ENCODE measurements around the gene CARS2.

CARS2 gene

DNA sequence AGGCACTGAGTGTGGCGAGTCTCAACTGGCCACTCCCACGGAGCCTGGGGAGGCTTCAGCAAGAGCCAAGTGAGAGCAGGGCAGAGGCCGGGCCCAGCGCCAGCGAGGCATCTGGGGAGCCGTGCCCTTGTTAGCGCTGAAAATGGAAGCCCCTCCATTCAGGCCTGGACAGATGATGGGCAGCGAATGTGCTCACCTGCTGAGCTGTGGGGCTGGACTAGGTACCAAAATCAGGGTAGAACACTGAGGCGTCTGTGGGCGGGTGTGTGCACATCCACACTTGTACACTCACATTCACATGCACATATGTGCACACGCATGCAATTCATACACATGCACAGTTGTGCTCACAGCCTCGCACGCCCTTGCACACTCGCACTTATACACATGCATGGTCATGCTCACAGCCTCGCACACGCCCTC, 69.9 kb downstream of the CARS2 start:
- ATAC-seq (ENCODE audit: insufficient read depth, low read depth) (no peak), DNase-seq (no peak)
- peaks cover 80% of the 10 kb centered on the region for H3K36me3 ChIP-seq (ENCODE audit: insufficient read depth, low read length)
- no peak overlapping the region for H3K4me2 ChIP-seq (ENCODE audit: insufficient read depth, low read length)
- H3K4me1 ChIP-seq (ENCODE audit: insufficient read depth, low read length): no peaks in the 10 kb centered on the region
- H3K9me3 ChIP-seq (ENCODE audit: insufficient read depth, low read length, severe bottlenecking): no peaks in the 10 kb centered on the region
- H3K27ac ChIP-seq (ENCODE audit: low read length): no peak overlapping the region
- H2AFZ ChIP-seq (ENCODE audit: low read depth, low read length): no peak overlapping the region
- H3K27me3 ChIP-seq (ENCODE audit: insufficient read depth, low read length, poor library complexity): no peaks in the 10 kb centered on the region
- no peak overlapping the region for H3K4me3 ChIP-seq (ENCODE audit: low read depth in 1 of 2, low read length in 2 of 2)
- H3K9ac ChIP-seq (ENCODE audit: low read depth, low read length): no peak overlapping the region
- TF ChIP-seq EZH2 (IDR thresholded peaks at IDR 0.05; ENCODE audit: borderline replicate concordance, low read depth, low read length, severe bottlenecking): no peak
- TF ChIP-seq, protein P1, sequence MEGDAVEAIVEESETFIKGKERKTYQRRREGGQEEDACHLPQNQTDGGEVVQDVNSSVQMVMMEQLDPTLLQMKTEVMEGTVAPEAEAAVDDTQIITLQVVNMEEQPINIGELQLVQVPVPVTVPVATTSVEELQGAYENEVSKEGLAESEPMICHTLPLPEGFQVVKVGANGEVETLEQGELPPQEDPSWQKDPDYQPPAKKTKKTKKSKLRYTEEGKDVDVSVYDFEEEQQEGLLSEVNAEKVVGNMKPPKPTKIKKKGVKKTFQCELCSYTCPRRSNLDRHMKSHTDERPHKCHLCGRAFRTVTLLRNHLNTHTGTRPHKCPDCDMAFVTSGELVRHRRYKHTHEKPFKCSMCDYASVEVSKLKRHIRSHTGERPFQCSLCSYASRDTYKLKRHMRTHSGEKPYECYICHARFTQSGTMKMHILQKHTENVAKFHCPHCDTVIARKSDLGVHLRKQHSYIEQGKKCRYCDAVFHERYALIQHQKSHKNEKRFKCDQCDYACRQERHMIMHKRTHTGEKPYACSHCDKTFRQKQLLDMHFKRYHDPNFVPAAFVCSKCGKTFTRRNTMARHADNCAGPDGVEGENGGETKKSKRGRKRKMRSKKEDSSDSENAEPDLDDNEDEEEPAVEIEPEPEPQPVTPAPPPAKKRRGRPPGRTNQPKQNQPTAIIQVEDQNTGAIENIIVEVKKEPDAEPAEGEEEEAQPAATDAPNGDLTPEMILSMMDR (IDR thresholded peaks at IDR 0.05; ENCODE audit: borderline replicate concordance, extremely low read depth, low read length, poor library complexity, severe bottlenecking): no peak
- H3K79me2 ChIP-seq (ENCODE audit: insufficient read depth, low read length): peaks cover 24% of the 10 kb centered on the region
- peaks cover 60% of the 10 kb centered on the region for H4K20me1 ChIP-seq (ENCODE audit: insufficient read depth, low read length)

DNA sequence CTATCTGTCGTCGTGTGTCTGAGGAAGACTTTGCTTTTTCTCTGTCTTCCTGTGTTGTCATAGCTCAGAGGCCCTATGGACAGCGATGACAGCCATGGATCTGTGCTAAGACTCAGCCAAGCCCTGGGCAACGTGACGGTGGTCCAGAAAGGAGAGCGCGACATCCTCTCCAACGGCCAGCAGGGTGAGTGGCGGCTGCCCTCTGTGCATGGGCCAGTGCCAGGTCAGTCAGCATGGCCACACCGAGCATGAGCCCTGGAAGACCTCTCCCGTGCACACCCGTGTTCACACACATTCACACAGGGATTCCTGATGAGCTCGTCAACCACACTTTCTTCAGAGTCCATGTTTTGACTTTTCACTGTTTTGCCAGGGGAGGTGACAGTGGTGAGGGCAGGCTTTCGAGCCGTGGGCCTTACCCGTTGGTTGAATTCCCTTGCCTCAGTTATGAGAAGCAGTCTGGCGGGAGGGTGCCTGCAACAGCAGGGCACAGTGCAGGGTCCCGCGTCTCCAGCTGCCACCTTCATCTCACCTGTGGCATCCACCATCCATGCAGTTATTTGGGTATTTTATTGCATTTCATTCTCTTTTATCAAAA, 70.4 kb downstream of the CARS2 start:
- Histone ChIP-seq H3K9me3 (ENCODE audit: insufficient read depth, low read length, severe bottlenecking) (no peaks in the 10 kb centered on the region), H3K4me1 (ENCODE audit: insufficient read depth, low read length) (no peaks in the 10 kb centered on the region), H3K79me2 (ENCODE audit: insufficient read depth, low read length) (peaks cover 30% of the 10 kb centered on the region), H3K9ac (ENCODE audit: low read depth, low read length) (no peak overlapping the region), H3K27ac (ENCODE audit: low read length) (no peak overlapping the region), H3K4me3 (ENCODE audit: low read depth in 1 of 2, low read length in 2 of 2) (no peak overlapping the region), H2AFZ (ENCODE audit: low read depth, low read length) (no peak overlapping the region), H3K27me3 (ENCODE audit: insufficient read depth, low read length, poor library complexity) (no peaks in the 10 kb centered on the region), H3K4me2 (ENCODE audit: insufficient read depth, low read length) (no peak overlapping the region), H4K20me1 (ENCODE audit: insufficient read depth, low read length) (peaks cover 61% of the 10 kb centered on the region), H3K36me3 (ENCODE audit: insufficient read depth, low read length) (peaks cover 80% of the 10 kb centered on the region)
- no peak for DNase-seq
- no peak for ATAC-seq (ENCODE audit: insufficient read depth, low read depth)
- no peak for TF ChIP-seq EZH2 (IDR thresholded peaks at IDR 0.05; ENCODE audit: borderline replicate concordance, low read depth, low read length, severe bottlenecking)
- TF ChIP-seq, protein P1 (IDR thresholded peaks at IDR 0.05; ENCODE audit: borderline replicate concordance, extremely low read depth, low read length, poor library complexity, severe bottlenecking): no peak

GRCh38 chr13:110634558-110634957, 71.4 kb downstream of the CARS2 start:
- Histone ChIP-seq H3K27ac (ENCODE audit: low read length) (no peak overlapping the region), H3K27me3 (ENCODE audit: insufficient read depth, low read length, poor library complexity) (no peaks in the 10 kb centered on the region), H3K9ac (ENCODE audit: low read depth, low read length) (no peak overlapping the region), H3K4me3 (ENCODE audit: low read depth in 1 of 2, low read length in 2 of 2) (no peak overlapping the region), H3K4me1 (ENCODE audit: insufficient read depth, low read length) (no peaks in the 10 kb centered on the region), H3K9me3 (ENCODE audit: insufficient read depth, low read length, severe bottlenecking) (no peaks in the 10 kb centered on the region), H3K4me2 (ENCODE audit: insufficient read depth, low read length) (no peak overlapping the region), H2AFZ (ENCODE audit: low read depth, low read length) (no peak overlapping the region), H3K79me2 (ENCODE audit: insufficient read depth, low read length) (peaks cover 39% of the 10 kb centered on the region), H3K36me3 (ENCODE audit: insufficient read depth, low read length) (peaks cover 76% of the 10 kb centered on the region), H4K20me1 (ENCODE audit: insufficient read depth, low read length) (peaks cover 65% of the 10 kb centered on the region)
- ATAC-seq (ENCODE audit: insufficient read depth, low read depth) (no peak), DNase-seq (no peak)
- TF ChIP-seq, protein P1 (IDR thresholded peaks at IDR 0.05; ENCODE audit: borderline replicate concordance, extremely low read depth, low read length, poor library complexity, severe bottlenecking): no peak
- no peak for TF ChIP-seq EZH2 (IDR thresholded peaks at IDR 0.05; ENCODE audit: borderline replicate concordance, low read depth, low read length, severe bottlenecking)

All from DND-41 (cell line).